Calu3 (cell line): Measurements from ENCODE around the gene PTPRR. TPM values are rescaled to one million over a fixed set of nuclear protein-coding genes. Genes with fewer than 3 reads are reported as not detected.

ENCODE experiments used
- BruUV-seq: library from RNA; stranded (reverse); fragments of 400-500 nt; replicated peaks from 2 replicates; lab custom pipeline; 2021; lab: Mats Ljungman, UMichigan
- CTCF ChIA-PET: fragments of 300-600 bp; sonication (Branson Sonifier 250); formaldehyde crosslinking; loops from one replicate; lab custom pipeline; 2022; ENCODE audit warnings: antibody characterized with exemption; lab: Charles Lee
- DNase-seq: peaks from one replicate; pipeline ENCODE4 v3.0.0; 2022
- H3K27ac Mint-ChIP-seq: one replicate; pipeline ENCODE4 v1.8.0; 2022; ENCODE audit warnings: mixed read lengths; ENCODE audit not compliant: unreplicated experiment
- H3K27me3 Mint-ChIP-seq: one replicate; pipeline ENCODE4 v1.8.0; 2022; ENCODE audit warnings: mixed read lengths; ENCODE audit not compliant: unreplicated experiment
- H3K36me3 Mint-ChIP-seq: one replicate; pipeline ENCODE4 v1.8.0; 2022; ENCODE audit warnings: mild to moderate bottlenecking, moderate library complexity, mixed read lengths; ENCODE audit not compliant: insufficient read depth, unreplicated experiment
- H3K4me1 Mint-ChIP-seq: one replicate; pipeline ENCODE4 v1.8.0; 2022; ENCODE audit warnings: mild to moderate bottlenecking, low read depth, mixed read lengths; ENCODE audit not compliant: unreplicated experiment
- H3K4me3 Mint-ChIP-seq: one replicate; pipeline ENCODE4 v1.8.0; 2022; ENCODE audit warnings: mild to moderate bottlenecking, low read depth, moderate library complexity, mixed read lengths; ENCODE audit not compliant: unreplicated experiment
- H3K9me3 Mint-ChIP-seq: one replicate; pipeline ENCODE4 v1.8.0; 2022; ENCODE audit warnings: low read depth, mixed read lengths; ENCODE audit not compliant: unreplicated experiment
- CTCF ChIP-seq: fragments of 200-600 bp; IDR thresholded peaks from one replicate; pipeline ENCODE4 v1.8.0; 2022; ENCODE audit warnings: antibody characterized with exemption; ENCODE audit not compliant: unreplicated experiment
- intact Hi-C: fragments of 100-400 bp; cut with micrococcal nuclease; formaldehyde crosslinking; loops from one replicate; pipeline ENCODE4 v1.10.0; 2022; ENCODE audit not compliant: unreplicated experiment
- total RNA-seq: library from RNA; stranded (reverse); gene quantifications from 2 replicates; pipeline ENCODE4 v1.2.3, GENCODE V29; 2022

Gene PTPRR
- total RNA-seq, 1 experiment from 2014 or later: 39.1 TPM

- intact Hi-C loops: no loop called here
Observed at GRCh38 chr12:70918321-70918720, 2.2 kb downstream of the PTPRR start.

GRCh38 chr12:70910666-70911065 lies 9.9 kb downstream of the PTPRR start:
- no peak for TF ChIP-seq CTCF
- Mint-ChIP-seq H3K4me1 (no peaks in the 10 kb centered on the region), H3K27me3 (peaks cover 31% of the 10 kb centered on the region), H3K27ac (no peak overlapping the region), H3K4me3 (no peak overlapping the region), H3K9me3 (no peaks in the 10 kb centered on the region), H3K36me3 (no peaks in the 10 kb centered on the region)
- DNase-seq: no peak
- CTCF ChIA-PET: no interaction called here
- intact Hi-C loops: no loop called here
- no TSS peak for BruUV-seq

More at GRCh38 chr12:70918321-70918720, 2.2 kb downstream of the PTPRR start:
- no TSS peak for BruUV-seq
- no peak for DNase-seq
- no peak overlapping the region for H3K27ac Mint-ChIP-seq
- H3K27me3 Mint-ChIP-seq: peaks cover 78% of the 10 kb centered on the region
- CTCF ChIA-PET: no interaction called here
- peaks cover 8% of the 10 kb centered on the region for H3K4me1 Mint-ChIP-seq
- H3K36me3 Mint-ChIP-seq: peaks cover 5% of the 10 kb centered on the region
- no peak for TF ChIP-seq CTCF
- H3K4me3 Mint-ChIP-seq: no peak overlapping the region
- no peaks in the 10 kb centered on the region for H3K9me3 Mint-ChIP-seq

- no peaks in the 10 kb centered on the region for H3K36me3 Mint-ChIP-seq
- no peak for TF ChIP-seq CTCF
- H3K9me3 Mint-ChIP-seq: no peaks in the 10 kb centered on the region
- H3K4me3 Mint-ChIP-seq: no peak overlapping the region
- no peaks in the 10 kb centered on the region for H3K4me1 Mint-ChIP-seq
- intact Hi-C loops: no loop called here
- peaks cover 14% of the 10 kb centered on the region for H3K27me3 Mint-ChIP-seq
- CTCF ChIA-PET: no interaction called here
- H3K27ac Mint-ChIP-seq: no peak overlapping the region
- DNase-seq: no peak
- no TSS peak for BruUV-seq
Observed at GRCh38 chr12:70908978-70909377, 11.6 kb downstream of the PTPRR start.

GRCh38 chr12:70907412-70907811 lies 13.1 kb downstream of the PTPRR start:
- BruUV-seq: no TSS peak
- Mint-ChIP-seq H3K4me3 (no peak overlapping the region), H3K27ac (no peak overlapping the region), H3K4me1 (no peaks in the 10 kb centered on the region), H3K27me3 (peaks cover 8% of the 10 kb centered on the region), H3K9me3 (no peaks in the 10 kb centered on the region), H3K36me3 (no peaks in the 10 kb centered on the region)
- DNase-seq: no peak
- CTCF ChIA-PET: no interaction called here
- no peak for TF ChIP-seq CTCF
- intact Hi-C loops: no loop called here
